H1 (cell line): ENCODE data around the gene FAM177B.

Source experiments
- BRCA1 ChIP-seq: IDR thresholded peaks from 2 replicates; pipeline ENCODE4 v1.6.1; 2012; ENCODE audit warnings: low read depth, low read length, improper control_type of control experiment
- CEBPB ChIP-seq: IDR thresholded peaks from 2 replicates; pipeline ENCODE4 v1.6.1; 2012; ENCODE audit warnings: low read depth, low read length
- CREB1 ChIP-seq: IDR thresholded peaks from 2 replicates; pipeline ENCODE4 v1.6.1; 2012; ENCODE audit warnings: inconsistent platforms
- EZH2 ChIP-seq: fragments of 200-600 bp; sonication (generic); IDR thresholded peaks from 2 replicates; pipeline ENCODE4 v1.7.1; 2012; ENCODE audit warnings: low read depth, mild to moderate bottlenecking, moderate library complexity, low read length, inconsistent platforms; ENCODE audit not compliant: severe bottlenecking
- NRF1 ChIP-seq: IDR thresholded peaks from 2 replicates; pipeline ENCODE4 v1.6.1; 2011; ENCODE audit warnings: mild to moderate bottlenecking, low read depth, low read length, improper control_type of control experiment
- POLR2A ChIP-seq, 2 experiments: IDR thresholded peaks; 1 replicate in 1 of 2; 2 replicates in 1 of 2; pipeline ENCODE4 v1.6.1; 2011; ENCODE audit warnings: low read depth in 2 of 2, low read length in 2 of 2, mild to moderate bottlenecking in 2 of 2; ENCODE audit errors: control extremely low read depth in 1 of 2
- POLR2AphosphoS5 ChIP-seq: IDR thresholded peaks from 2 replicates; pipeline ENCODE4 v1.6.1; 2011; ENCODE audit warnings: low read depth, low read length
- RAD21 ChIP-seq, 2 experiments: IDR thresholded peaks in 1 of 2; conservative IDR thresholded peaks in 1 of 2; 2 replicates each; pipeline ENCODE4 v1.6.1; 2011; ENCODE audit warnings: low read depth in 2 of 2, low read length in 2 of 2, improper control_type of control experiment in 1 of 2, inconsistent platforms in 1 of 2, mild to moderate bottlenecking in 1 of 2, moderate library complexity in 1 of 2
- RFX5 ChIP-seq: IDR thresholded peaks from 2 replicates; pipeline ENCODE4 v1.6.1; 2011; ENCODE audit warnings: low read depth, low read length, improper control_type of control experiment, borderline replicate concordance
- RXRA ChIP-seq: IDR thresholded peaks from 2 replicates; pipeline ENCODE4 v1.6.1; 2011; ENCODE audit warnings: low read depth, mild to moderate bottlenecking, low read length, moderate library complexity; ENCODE audit not compliant: insufficient read depth
- SAP30 ChIP-seq: fragments of 300-600 bp; sonication (generic); IDR thresholded peaks from 2 replicates; pipeline ENCODE4 v1.7.1; 2012; ENCODE audit warnings: low read length, moderate library complexity, mild to moderate bottlenecking, inconsistent platforms; ENCODE audit not compliant: insufficient read depth, insufficient replicate concordance
- SUZ12 ChIP-seq: fragments of 200-600 bp; sonication (generic); IDR thresholded peaks from 2 replicates; pipeline ENCODE4 v1.6.1; 2012; ENCODE audit warnings: mild to moderate bottlenecking, inconsistent platforms, low read length, moderate library complexity, mixed read lengths
- TF ChIP-seq, protein P1 (sequence below), 3 experiments: IDR thresholded peaks; 1 replicate in 2 of 3; 2 replicates in 1 of 3; pipeline versions ENCODE4 v1.5.1 to v1.6.1; 2011; ENCODE audit warnings: low read length in 3 of 3, mild to moderate bottlenecking in 3 of 3, inconsistent platforms in 2 of 3, low read depth in 1 of 3, moderate library complexity in 1 of 3; ENCODE audit not compliant: insufficient read depth in 1 of 3; ENCODE audit errors: control extremely low read depth in 1 of 3
- TF ChIP-seq, protein P2 (sequence below): IDR thresholded peaks from 2 replicates; pipeline ENCODE4 v1.6.1; 2011; ENCODE audit warnings: low read length, improper control_type of control experiment

DNA sequence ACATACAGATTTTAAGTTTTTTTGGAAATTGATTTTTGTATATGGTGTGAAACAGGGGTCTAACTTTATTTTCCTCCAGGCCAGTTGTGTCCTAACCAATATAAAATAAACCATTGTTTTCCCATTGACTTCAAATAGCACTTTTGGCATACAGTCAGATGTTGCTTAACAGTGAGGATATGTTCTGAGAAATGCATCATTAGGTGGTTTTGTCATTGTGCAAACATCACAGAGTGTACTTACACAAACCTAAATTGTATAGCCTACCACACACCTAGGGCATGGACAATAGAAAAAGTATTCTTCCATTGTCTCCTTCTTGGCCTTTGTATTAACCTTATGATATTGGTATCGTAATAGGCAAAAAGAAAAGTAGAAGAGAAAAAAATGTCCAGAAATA lies 40.5 kb downstream of the FAM177B start:
- TF ChIP-seq, protein P1, sequence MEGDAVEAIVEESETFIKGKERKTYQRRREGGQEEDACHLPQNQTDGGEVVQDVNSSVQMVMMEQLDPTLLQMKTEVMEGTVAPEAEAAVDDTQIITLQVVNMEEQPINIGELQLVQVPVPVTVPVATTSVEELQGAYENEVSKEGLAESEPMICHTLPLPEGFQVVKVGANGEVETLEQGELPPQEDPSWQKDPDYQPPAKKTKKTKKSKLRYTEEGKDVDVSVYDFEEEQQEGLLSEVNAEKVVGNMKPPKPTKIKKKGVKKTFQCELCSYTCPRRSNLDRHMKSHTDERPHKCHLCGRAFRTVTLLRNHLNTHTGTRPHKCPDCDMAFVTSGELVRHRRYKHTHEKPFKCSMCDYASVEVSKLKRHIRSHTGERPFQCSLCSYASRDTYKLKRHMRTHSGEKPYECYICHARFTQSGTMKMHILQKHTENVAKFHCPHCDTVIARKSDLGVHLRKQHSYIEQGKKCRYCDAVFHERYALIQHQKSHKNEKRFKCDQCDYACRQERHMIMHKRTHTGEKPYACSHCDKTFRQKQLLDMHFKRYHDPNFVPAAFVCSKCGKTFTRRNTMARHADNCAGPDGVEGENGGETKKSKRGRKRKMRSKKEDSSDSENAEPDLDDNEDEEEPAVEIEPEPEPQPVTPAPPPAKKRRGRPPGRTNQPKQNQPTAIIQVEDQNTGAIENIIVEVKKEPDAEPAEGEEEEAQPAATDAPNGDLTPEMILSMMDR (IDR thresholded peaks at IDR 0.05; ENCODE audit: control extremely low read depth in 1 of 3, insufficient read depth in 1 of 3, low read depth in 1 of 3, low read length in 3 of 3): no peak
- no peak for TF ChIP-seq CREB1
- TF ChIP-seq CEBPB: no peak
- no peak for TF ChIP-seq POLR2AphosphoS5
- no peak for TF ChIP-seq RXRA
- TF ChIP-seq, protein P2, sequence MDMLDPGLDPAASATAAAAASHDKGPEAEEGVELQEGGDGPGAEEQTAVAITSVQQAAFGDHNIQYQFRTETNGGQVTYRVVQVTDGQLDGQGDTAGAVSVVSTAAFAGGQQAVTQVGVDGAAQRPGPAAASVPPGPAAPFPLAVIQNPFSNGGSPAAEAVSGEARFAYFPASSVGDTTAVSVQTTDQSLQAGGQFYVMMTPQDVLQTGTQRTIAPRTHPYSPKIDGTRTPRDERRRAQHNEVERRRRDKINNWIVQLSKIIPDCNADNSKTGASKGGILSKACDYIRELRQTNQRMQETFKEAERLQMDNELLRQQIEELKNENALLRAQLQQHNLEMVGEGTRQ: no peak
- TF ChIP-seq NRF1: no peak
- TF ChIP-seq EZH2: no peak
- no peak for TF ChIP-seq SAP30
- TF ChIP-seq RAD21 (IDR thresholded peaks at IDR 0.05 in 1 of 2, conservative IDR thresholded peaks at IDR 0.05 in 1 of 2; ENCODE audit: low read depth in 2 of 2, low read length in 2 of 2): no peak
- TF ChIP-seq POLR2A (IDR thresholded peaks at IDR 0.05; ENCODE audit: control extremely low read depth in 1 of 2, low read depth in 2 of 2, low read length in 2 of 2): no peak
- TF ChIP-seq SUZ12: no peak
- TF ChIP-seq RFX5: no peak
- TF ChIP-seq BRCA1: no peak
